HepG2 (cell line): ENCODE measurements around the gene CD207. TPM values are rescaled to one million over a fixed set of nuclear protein-coding genes. Genes with fewer than 3 reads are reported as not detected.

Source experiments
- CCDC6 ChIP-seq: sonication (generic); formaldehyde crosslinking; IDR thresholded peaks from 2 replicates; pipeline ENCODE4 v1.8.1; 2022; ENCODE audit warnings: mild to moderate bottlenecking, missing genetic modification reagents, moderate library complexity
- FOXA3 ChIP-seq: IDR thresholded peaks from 2 replicates; pipeline ENCODE4 v1.6.1; 2016; ENCODE audit warnings: missing genetic modification reagents, missing compliant biosample characterization
- HNF4A ChIP-seq: sonication (generic); formaldehyde crosslinking; IDR thresholded peaks from 2 replicates; pipeline ENCODE4 v1.4.0; 2020; ENCODE audit warnings: missing genetic modification reagents
- JUN ChIP-seq: sonication (generic); formaldehyde crosslinking; IDR thresholded peaks from 2 replicates; pipeline ENCODE4 v1.4.0; 2020; ENCODE audit warnings: mild to moderate bottlenecking, missing genetic modification reagents
- KDM6A ChIP-seq: IDR thresholded peaks from 2 replicates; pipeline ENCODE4 v1.6.1; 2016; ENCODE audit warnings: low read depth
- MED1 ChIP-seq: sonication (generic); formaldehyde crosslinking; IDR thresholded peaks from 2 replicates; pipeline ENCODE4 v1.4.0; 2020; ENCODE audit warnings: missing genetic modification reagents
- NFE2L2 ChIP-seq: fragments of 150-350 bp; IDR thresholded peaks from 2 replicates; pipeline ENCODE4 v1.6.1; 2014; ENCODE audit warnings: low read length
- PITX1 ChIP-seq: sonication (generic); formaldehyde crosslinking; IDR thresholded peaks from 2 replicates; pipeline ENCODE4 v1.5.1; 2020; ENCODE audit warnings: mild to moderate bottlenecking, missing genetic modification reagents
- RCOR2 ChIP-seq: IDR thresholded peaks from 2 replicates; pipeline ENCODE4 v1.6.1; 2016; ENCODE audit warnings: missing biosample characterization, missing genetic modification reagents
- SNAI1 ChIP-seq: sonication (generic); formaldehyde crosslinking; IDR thresholded peaks from 2 replicates; pipeline ENCODE4 v1.5.0; 2020; ENCODE audit warnings: mild to moderate bottlenecking, missing genetic modification reagents, borderline replicate concordance
- TP53 ChIP-seq: sonication (generic); formaldehyde crosslinking; conservative IDR thresholded peaks from 2 replicates; pipeline ENCODE4 v1.4.0; 2020; ENCODE audit warnings: missing genetic modification reagents
- U2AF2 ChIP-seq: fragments of 200-400 bp; formaldehyde crosslinking; IDR thresholded peaks from 2 replicates; pipeline ENCODE4 v1.6.1; 2017; ENCODE audit warnings: low read depth, mild to moderate bottlenecking, low read length
- ZBTB8A ChIP-seq: sonication (generic); formaldehyde crosslinking; IDR thresholded peaks from 2 replicates; pipeline ENCODE4 v1.4.0; 2020; ENCODE audit warnings: mild to moderate bottlenecking, low read depth, missing genetic modification reagents, borderline replicate concordance
- ZGPAT ChIP-seq: IDR thresholded peaks from 2 replicates; pipeline ENCODE4 v1.6.1; 2016; ENCODE audit warnings: mild to moderate bottlenecking
- ZNF121 ChIP-seq: sonication (generic); formaldehyde crosslinking; IDR thresholded peaks from 2 replicates; pipeline ENCODE4 v1.5.0; 2020; ENCODE audit warnings: mild to moderate bottlenecking, missing genetic modification reagents
- ZNF225 ChIP-seq: sonication (generic); formaldehyde crosslinking; IDR thresholded peaks from 2 replicates; pipeline ENCODE4 v1.4.0; 2020; ENCODE audit warnings: mild to moderate bottlenecking, missing genetic modification reagents
- ZNF232 ChIP-seq: sonication (generic); formaldehyde crosslinking; IDR thresholded peaks from 2 replicates; pipeline ENCODE4 v1.4.0; 2020; ENCODE audit warnings: missing genetic modification reagents, borderline replicate concordance
- ZNF275 ChIP-seq: sonication (generic); formaldehyde crosslinking; IDR thresholded peaks from 2 replicates; pipeline ENCODE4 v1.8.0; 2022; ENCODE audit warnings: missing genetic modification reagents, mild to moderate bottlenecking, inconsistent platforms, borderline replicate concordance
- ZNF567 ChIP-seq: sonication (generic); formaldehyde crosslinking; IDR thresholded peaks from 2 replicates; pipeline ENCODE4 v1.8.1; 2023; ENCODE audit warnings: mild to moderate bottlenecking, missing genetic modification reagents, borderline replicate concordance
- ZNF839 ChIP-seq: sonication (generic); formaldehyde crosslinking; IDR thresholded peaks from 2 replicates; pipeline ENCODE4 v1.4.0; 2020; ENCODE audit warnings: missing genetic modification reagents, mild to moderate bottlenecking, borderline replicate concordance
- polyA plus RNA-seq, 8 experiments: library from polyadenylated mRNA; depleted of rRNA in 3 of 8; stranded (reverse) in 7 of 8; unstranded in 1 of 8; fragments of >200 nt; fragmentation: Illumina TruSeq in 4 of 8; extraction: Trizol in 4 of 8; gene quantifications; 2 replicates each; pipeline versions ENCODE4 v1.2.1 to v1.2.3, GENCODE V29; 2011 to 2016; ENCODE audit warnings: low read depth in 4 of 8, missing spikeins in 1 of 8, mixed read lengths in 1 of 8; ENCODE audit not compliant: insufficient read depth in 1 of 8
- total RNA-seq, 5 experiments: library from RNA; depleted of rRNA; stranded (reverse); fragments of >200 nt; fragmentation: Illumina TruSeq; extraction: Trizol; gene quantifications; 2 replicates each; pipeline ENCODE4 v1.2.3, GENCODE V29; 2016; ENCODE audit warnings: low read depth in 1 of 5
- TF ChIP-seq, protein P1 (sequence below): sonication (generic); formaldehyde crosslinking; IDR thresholded peaks from 2 replicates; pipeline ENCODE4 v1.4.0; 2020; ENCODE audit warnings: mild to moderate bottlenecking, missing genetic modification reagents
- TF ChIP-seq, protein P2 (sequence below): sonication (generic); formaldehyde crosslinking; conservative IDR thresholded peaks from 2 replicates; pipeline ENCODE4 v1.8.1; 2023; ENCODE audit warnings: missing genetic modification reagents
- TF ChIP-seq, protein P3 (sequence below): sonication (generic); formaldehyde crosslinking; IDR thresholded peaks from 2 replicates; pipeline ENCODE4 v1.5.0; 2020; ENCODE audit warnings: missing genetic modification reagents

Gene CD207
- total and polyA plus RNA-seq, 2 of the 13 experiments (the other 11 are each of a cell fraction or from before 2014, with no cell fraction given): 0.09 to 0.15 TPM

DNA sequence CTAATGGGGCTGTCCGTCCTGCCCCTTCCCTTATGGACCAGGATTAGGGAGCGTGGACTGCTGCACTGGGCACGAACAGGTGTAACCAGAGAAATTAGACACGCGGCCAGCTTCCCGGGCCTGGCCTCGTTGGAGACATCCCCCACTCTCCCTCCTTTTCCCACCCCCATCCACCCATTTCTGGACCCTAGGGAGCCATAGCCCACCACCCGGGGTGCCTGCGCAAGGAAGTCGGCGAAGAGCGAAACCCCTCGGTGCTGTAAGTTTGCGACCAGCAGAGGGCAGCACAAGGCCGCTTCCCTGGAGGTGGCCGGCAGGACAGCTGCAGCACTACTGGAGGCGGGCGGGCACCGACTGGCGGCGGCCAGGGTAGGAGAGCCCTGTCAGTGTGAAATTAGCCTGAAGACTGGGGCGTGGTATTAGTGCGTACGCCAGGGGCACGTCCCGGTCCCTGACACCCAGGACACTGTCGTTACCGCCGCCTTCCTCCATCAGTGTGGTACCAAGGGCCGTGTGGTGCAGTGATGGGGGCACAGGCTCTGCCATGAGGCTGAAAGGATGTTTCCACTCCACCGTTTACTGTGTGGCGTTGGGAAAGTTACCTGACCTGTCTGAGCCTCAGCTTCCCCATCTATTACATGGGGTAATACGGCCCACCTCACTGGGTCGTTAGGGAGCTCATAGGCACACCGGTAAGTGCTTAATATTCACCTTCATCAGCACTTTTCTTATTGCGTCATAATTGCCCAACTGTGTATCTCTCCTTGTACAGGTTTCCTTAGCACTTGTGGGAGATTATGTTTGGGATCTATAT, 36.0 kb upstream of the CD207 start (continued):
- TF ChIP-seq ZNF121 (no peak), NFE2L2 (no peak), ZBTB8A (no peak), JUN (CRISPR knock-in tag) (0 out of 2 replicates have a peak, but pooled peaks have one; percentile 26), CCDC6 (CRISPR knock-in tag) (0 out of 2 replicates have a peak, but pooled peaks have one; percentile 30), ZNF275 (CRISPR knock-in tag) (no peak), SNAI1 (no peak), U2AF2 (no peak), ZNF839 (CRISPR knock-in tag) (no peak), ZNF232 (CRISPR knock-in tag) (no peak), ZGPAT (CRISPR knock-in tag) (peak; percentile 33; the same call in 1 of the 2 replicates), MED1 (CRISPR knock-in tag) (no peak), FOXA3 (CRISPR knock-in tag) (peak; percentile 57), RCOR2 (CRISPR knock-in tag) (no peak), TP53 (CRISPR knock-in tag) (no peak), PITX1 (CRISPR knock-in tag) (peak; percentile 75; the same call in 1 of the 2 replicates), HNF4A (no peak), ZNF567 (CRISPR knock-in tag) (peak; percentile 72; the same call in 1 of the 2 replicates), ZNF225 (CRISPR knock-in tag) (peak; percentile 67; the same call in 1 of the 2 replicates), KDM6A (CRISPR knock-in tag) (no peak)
- TF ChIP-seq, protein P1, sequence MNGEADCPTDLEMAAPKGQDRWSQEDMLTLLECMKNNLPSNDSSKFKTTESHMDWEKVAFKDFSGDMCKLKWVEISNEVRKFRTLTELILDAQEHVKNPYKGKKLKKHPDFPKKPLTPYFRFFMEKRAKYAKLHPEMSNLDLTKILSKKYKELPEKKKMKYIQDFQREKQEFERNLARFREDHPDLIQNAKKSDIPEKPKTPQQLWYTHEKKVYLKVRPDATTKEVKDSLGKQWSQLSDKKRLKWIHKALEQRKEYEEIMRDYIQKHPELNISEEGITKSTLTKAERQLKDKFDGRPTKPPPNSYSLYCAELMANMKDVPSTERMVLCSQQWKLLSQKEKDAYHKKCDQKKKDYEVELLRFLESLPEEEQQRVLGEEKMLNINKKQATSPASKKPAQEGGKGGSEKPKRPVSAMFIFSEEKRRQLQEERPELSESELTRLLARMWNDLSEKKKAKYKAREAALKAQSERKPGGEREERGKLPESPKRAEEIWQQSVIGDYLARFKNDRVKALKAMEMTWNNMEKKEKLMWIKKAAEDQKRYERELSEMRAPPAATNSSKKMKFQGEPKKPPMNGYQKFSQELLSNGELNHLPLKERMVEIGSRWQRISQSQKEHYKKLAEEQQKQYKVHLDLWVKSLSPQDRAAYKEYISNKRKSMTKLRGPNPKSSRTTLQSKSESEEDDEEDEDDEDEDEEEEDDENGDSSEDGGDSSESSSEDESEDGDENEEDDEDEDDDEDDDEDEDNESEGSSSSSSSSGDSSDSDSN (CRISPR knock-in tag): peak; percentile 83
- TF ChIP-seq, protein P2, sequence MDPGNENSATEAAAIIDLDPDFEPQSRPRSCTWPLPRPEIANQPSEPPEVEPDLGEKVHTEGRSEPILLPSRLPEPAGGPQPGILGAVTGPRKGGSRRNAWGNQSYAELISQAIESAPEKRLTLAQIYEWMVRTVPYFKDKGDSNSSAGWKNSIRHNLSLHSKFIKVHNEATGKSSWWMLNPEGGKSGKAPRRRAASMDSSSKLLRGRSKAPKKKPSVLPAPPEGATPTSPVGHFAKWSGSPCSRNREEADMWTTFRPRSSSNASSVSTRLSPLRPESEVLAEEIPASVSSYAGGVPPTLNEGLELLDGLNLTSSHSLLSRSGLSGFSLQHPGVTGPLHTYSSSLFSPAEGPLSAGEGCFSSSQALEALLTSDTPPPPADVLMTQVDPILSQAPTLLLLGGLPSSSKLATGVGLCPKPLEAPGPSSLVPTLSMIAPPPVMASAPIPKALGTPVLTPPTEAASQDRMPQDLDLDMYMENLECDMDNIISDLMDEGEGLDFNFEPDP (CRISPR knock-in tag): 0 out of 2 replicates have a peak, but pooled peaks have one; percentile 83
- TF ChIP-seq, protein P3, sequence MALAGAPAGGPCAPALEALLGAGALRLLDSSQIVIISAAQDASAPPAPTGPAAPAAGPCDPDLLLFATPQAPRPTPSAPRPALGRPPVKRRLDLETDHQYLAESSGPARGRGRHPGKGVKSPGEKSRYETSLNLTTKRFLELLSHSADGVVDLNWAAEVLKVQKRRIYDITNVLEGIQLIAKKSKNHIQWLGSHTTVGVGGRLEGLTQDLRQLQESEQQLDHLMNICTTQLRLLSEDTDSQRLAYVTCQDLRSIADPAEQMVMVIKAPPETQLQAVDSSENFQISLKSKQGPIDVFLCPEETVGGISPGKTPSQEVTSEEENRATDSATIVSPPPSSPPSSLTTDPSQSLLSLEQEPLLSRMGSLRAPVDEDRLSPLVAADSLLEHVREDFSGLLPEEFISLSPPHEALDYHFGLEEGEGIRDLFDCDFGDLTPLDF: no peak
